Parathyroid adenoma (tissue), 2 donors: ENCODE data around the gene FNDC11.

Source experiments
- H2AFZ ChIP-seq: fragments of 300-600 bp; sonication (generic); one replicate; pipeline ENCODE4 v1.7.0; 2017; ENCODE audit warnings: antibody characterized with exemption, mild to moderate bottlenecking
- H3K27ac ChIP-seq: fragments of 300-600 bp; sonication (generic); one replicate; pipeline ENCODE4 v1.7.0; 2017
- H3K27me3 ChIP-seq: fragments of 300-600 bp; sonication (generic); one replicate; pipeline ENCODE4 v1.7.0; 2017; ENCODE audit warnings: low read length; ENCODE audit not compliant: control insufficient read depth, insufficient read depth
- H3K36me3 ChIP-seq: fragments of 300-600 bp; sonication (generic); one replicate; pipeline ENCODE4 v1.7.0; 2017; ENCODE audit warnings: low read length; ENCODE audit not compliant: control insufficient read depth, insufficient read depth
- H3K4me1 ChIP-seq: fragments of 300-600 bp; sonication (generic); one replicate; pipeline ENCODE4 v1.7.0; 2017; ENCODE audit warnings: control low read depth
- H3K4me2 ChIP-seq: fragments of 300-600 bp; sonication (generic); one replicate; pipeline ENCODE4 v1.7.0; 2017; ENCODE audit warnings: low read length
- H3K4me3 ChIP-seq: fragments of 300-600 bp; sonication (generic); one replicate; pipeline ENCODE4 v1.7.0; 2017; ENCODE audit warnings: low read depth, low read length
- H3K79me2 ChIP-seq: fragments of 300-600 bp; sonication (generic); one replicate; pipeline ENCODE4 v1.7.0; 2017; ENCODE audit warnings: control low read depth
- H3K9ac ChIP-seq: fragments of 300-600 bp; sonication (generic); one replicate; pipeline ENCODE4 v1.7.0; 2017; ENCODE audit warnings: mild to moderate bottlenecking
- H3K9me3 ChIP-seq: fragments of 300-600 bp; sonication (generic); one replicate; pipeline ENCODE4 v1.7.0; 2017; ENCODE audit warnings: low read length; ENCODE audit not compliant: control insufficient read depth
- CTCF ChIP-seq: fragments of 300-600 bp; sonication (generic); IDR thresholded peaks from one replicate; pipeline ENCODE4 v1.7.0; 2017; ENCODE audit warnings: antibody characterized with exemption, mild to moderate bottlenecking
- donor health status: primary hyperparathyroidism.

FNDC11 gene

GRCh38 chr20:63544958-63545516 is 8.9 kb upstream of the FNDC11 start:
- Histone ChIP-seq H3K79me2 (no peaks in the 10 kb centered on the region), H3K27me3 (no peaks in the 10 kb centered on the region), H3K4me1 (no peaks in the 10 kb centered on the region), H3K27ac (no peak overlapping the region), H3K9ac (no peak overlapping the region), H3K4me2 (no peak overlapping the region), H2AFZ (no peak overlapping the region), H3K9me3 (no peaks in the 10 kb centered on the region), H3K4me3 (no peak overlapping the region), H3K36me3 (no peaks in the 10 kb centered on the region)
- no peak for TF ChIP-seq CTCF

- H3K27me3 ChIP-seq, result no peaks in the 10 kb centered on the region
- no peak overlapping the region for H3K4me3 ChIP-seq
- H3K4me1 ChIP-seq, result no peaks in the 10 kb centered on the region
- H3K27ac ChIP-seq, result no peak overlapping the region
- TF ChIP-seq CTCF, result no peak
- no peaks in the 10 kb centered on the region for H3K79me2 ChIP-seq
- no peaks in the 10 kb centered on the region for H3K36me3 ChIP-seq
- no peak overlapping the region for H3K4me2 ChIP-seq
- H3K9me3 ChIP-seq, result no peaks in the 10 kb centered on the region
- H2AFZ ChIP-seq, result no peak overlapping the region
- H3K9ac ChIP-seq, result no peak overlapping the region
These were observed 8.1 kb upstream of the FNDC11 start for GRCh38 chr20:63545814-63546213.

GRCh38 chr20:63546256-63546955 is 7.6 kb upstream of the FNDC11 start:
- Histone ChIP-seq H3K27me3 (no peaks in the 10 kb centered on the region), H2AFZ (no peak overlapping the region), H3K9me3 (no peaks in the 10 kb centered on the region), H3K79me2 (no peaks in the 10 kb centered on the region), H3K9ac (no peak overlapping the region), H3K4me2 (no peak overlapping the region), H3K36me3 (no peaks in the 10 kb centered on the region), H3K4me1 (no peaks in the 10 kb centered on the region), H3K4me3 (no peak overlapping the region), H3K27ac (no peak overlapping the region)
- no peak for TF ChIP-seq CTCF

- Histone ChIP-seq H3K4me2 (no peak overlapping the region), H3K27ac (no peak overlapping the region), H2AFZ (no peak overlapping the region), H3K9me3 (no peaks in the 10 kb centered on the region), H3K4me1 (no peaks in the 10 kb centered on the region), H3K27me3 (no peaks in the 10 kb centered on the region), H3K36me3 (no peaks in the 10 kb centered on the region), H3K9ac (no peak overlapping the region), H3K79me2 (no peaks in the 10 kb centered on the region), H3K4me3 (no peak overlapping the region)
- TF ChIP-seq CTCF, result no peak
These were observed 6.8 kb upstream of the FNDC11 start for GRCh38 chr20:63546956-63547724.
